Astrocyte (in vitro differentiated cells and primary cell): ENCODE measurements around the gene KIF24. TPM values are rescaled to one million over a fixed set of nuclear protein-coding genes. Genes with fewer than 3 reads are reported as not detected.

Experiments
- DNase-seq: peaks from one replicate; pipeline ENCODE4 v3.0.0-alpha.2; 2010; ENCODE audit warnings: low read depth
- FAIRE-seq: peaks from 2 replicates; lab custom pipeline; 2011; peaks lifted over from hg19 to GRCh38; lab: Jason Lieb, UNC
- H2AFZ ChIP-seq: 2 replicates; pipeline ENCODE4 v1.6.0; 2012; ENCODE audit warnings: low read depth, low read length, inconsistent platforms
- H3K27ac ChIP-seq: 2 replicates; pipeline ENCODE4 v1.5.1; 2011; ENCODE audit warnings: low read depth, low read length, inconsistent platforms
- H3K27me3 ChIP-seq: 2 replicates; pipeline ENCODE4 v1.6.0; 2011; ENCODE audit warnings: low read length, inconsistent platforms; ENCODE audit not compliant: insufficient read depth
- H3K36me3 ChIP-seq: 2 replicates; pipeline ENCODE4 v1.5.1; 2011; ENCODE audit warnings: low read length, inconsistent platforms; ENCODE audit not compliant: insufficient read depth
- H3K4me1 ChIP-seq: 2 replicates; pipeline ENCODE4 v1.5.1; 2011; ENCODE audit warnings: low read length, inconsistent platforms; ENCODE audit not compliant: insufficient read depth
- H3K4me2 ChIP-seq: 2 replicates; pipeline ENCODE4 v1.6.0; 2012; ENCODE audit warnings: low read length, inconsistent platforms
- H3K4me3 ChIP-seq: 2 replicates; pipeline ENCODE4 v1.5.1; 2011; ENCODE audit warnings: low read depth, mild to moderate bottlenecking, low read length, inconsistent platforms; ENCODE audit not compliant: insufficient read depth
- H3K79me2 ChIP-seq: 2 replicates; pipeline ENCODE4 v1.6.0; 2012; ENCODE audit warnings: mild to moderate bottlenecking, low read length, inconsistent platforms; ENCODE audit not compliant: insufficient read depth
- H3K9ac ChIP-seq: 2 replicates; pipeline ENCODE4 v1.6.0; 2012; ENCODE audit warnings: mild to moderate bottlenecking, low read length, inconsistent platforms
- H3K9me3 ChIP-seq: 2 replicates; pipeline ENCODE4 v1.5.1; 2012; ENCODE audit warnings: low read depth, mild to moderate bottlenecking, low read length, inconsistent platforms; ENCODE audit not compliant: insufficient read depth
- H4K20me1 ChIP-seq: 2 replicates; pipeline ENCODE4 v1.6.0; 2012; ENCODE audit warnings: low read length, inconsistent platforms; ENCODE audit not compliant: insufficient read depth
- H3K27ac Mint-ChIP-seq: one replicate; pipeline ENCODE4 v1.8.0; 2021; ENCODE audit warnings: mild to moderate bottlenecking, mixed read lengths; ENCODE audit not compliant: unreplicated experiment
- H3K27me3 Mint-ChIP-seq: one replicate; pipeline ENCODE4 v1.8.0; 2021; ENCODE audit warnings: low read depth, mixed read lengths; ENCODE audit not compliant: unreplicated experiment
- H3K36me3 Mint-ChIP-seq: one replicate; pipeline ENCODE4 v1.8.0; 2021; ENCODE audit warnings: low read depth, mixed read lengths; ENCODE audit not compliant: unreplicated experiment
- H3K4me1 Mint-ChIP-seq: one replicate; pipeline ENCODE4 v1.8.0; 2021; ENCODE audit warnings: low read depth, mixed read lengths; ENCODE audit not compliant: unreplicated experiment
- H3K4me3 Mint-ChIP-seq: one replicate; pipeline ENCODE4 v1.8.0; 2021; ENCODE audit warnings: mild to moderate bottlenecking, moderate library complexity, mixed read lengths; ENCODE audit not compliant: unreplicated experiment
- H3K9me3 Mint-ChIP-seq: one replicate; pipeline ENCODE4 v1.8.0; 2021; ENCODE audit warnings: mild to moderate bottlenecking, mixed read lengths; ENCODE audit not compliant: unreplicated experiment
- EZH2 ChIP-seq: IDR thresholded peaks from 2 replicates; pipeline ENCODE4 v1.6.1; 2012; ENCODE audit warnings: mild to moderate bottlenecking, low read length, inconsistent platforms; ENCODE audit not compliant: insufficient read depth
- total RNA-seq: library from RNA; stranded (reverse); gene quantifications from 2 replicates; pipeline ENCODE4 v1.2.1, GENCODE V29; 2021
- TF ChIP-seq, protein P1 (sequence below): IDR thresholded peaks from 2 replicates; pipeline ENCODE4 v1.5.1; 2011; ENCODE audit warnings: low read depth, mild to moderate bottlenecking, inconsistent platforms, low read length, moderate library complexity; ENCODE audit not compliant: insufficient read depth

Gene KIF24
- total RNA-seq, 1 donor from 2014 or later = 0.86 TPM

GRCh38 chr9:34343605-34344004 is 14.5 kb upstream of the KIF24 start:
- no peak overlapping the region for H3K4me3 Mint-ChIP-seq
- Histone ChIP-seq H2AFZ (no peak overlapping the region), H3K9ac (no peak overlapping the region), H3K4me2 (no peak overlapping the region), H3K27ac (no peak overlapping the region), H3K9me3 (no peaks in the 10 kb centered on the region), H3K4me3 (no peak overlapping the region), H3K4me1 (no peaks in the 10 kb centered on the region), H3K27me3 (no peaks in the 10 kb centered on the region), H4K20me1 (peaks cover 7% of the 10 kb centered on the region), H3K36me3 (peaks cover 14% of the 10 kb centered on the region), H3K79me2 (no peaks in the 10 kb centered on the region)
- TF ChIP-seq, protein P1, sequence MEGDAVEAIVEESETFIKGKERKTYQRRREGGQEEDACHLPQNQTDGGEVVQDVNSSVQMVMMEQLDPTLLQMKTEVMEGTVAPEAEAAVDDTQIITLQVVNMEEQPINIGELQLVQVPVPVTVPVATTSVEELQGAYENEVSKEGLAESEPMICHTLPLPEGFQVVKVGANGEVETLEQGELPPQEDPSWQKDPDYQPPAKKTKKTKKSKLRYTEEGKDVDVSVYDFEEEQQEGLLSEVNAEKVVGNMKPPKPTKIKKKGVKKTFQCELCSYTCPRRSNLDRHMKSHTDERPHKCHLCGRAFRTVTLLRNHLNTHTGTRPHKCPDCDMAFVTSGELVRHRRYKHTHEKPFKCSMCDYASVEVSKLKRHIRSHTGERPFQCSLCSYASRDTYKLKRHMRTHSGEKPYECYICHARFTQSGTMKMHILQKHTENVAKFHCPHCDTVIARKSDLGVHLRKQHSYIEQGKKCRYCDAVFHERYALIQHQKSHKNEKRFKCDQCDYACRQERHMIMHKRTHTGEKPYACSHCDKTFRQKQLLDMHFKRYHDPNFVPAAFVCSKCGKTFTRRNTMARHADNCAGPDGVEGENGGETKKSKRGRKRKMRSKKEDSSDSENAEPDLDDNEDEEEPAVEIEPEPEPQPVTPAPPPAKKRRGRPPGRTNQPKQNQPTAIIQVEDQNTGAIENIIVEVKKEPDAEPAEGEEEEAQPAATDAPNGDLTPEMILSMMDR = no peak
- no peak for TF ChIP-seq EZH2
- FAIRE-seq (no peak), DNase-seq (no peak)
- H3K9me3 Mint-ChIP-seq = peaks cover 1% of the 10 kb centered on the region
- H3K4me1 Mint-ChIP-seq = no peaks in the 10 kb centered on the region
- peaks cover 23% of the 10 kb centered on the region for H3K36me3 Mint-ChIP-seq
- no peak overlapping the region for H3K27ac Mint-ChIP-seq
- no peaks in the 10 kb centered on the region for H3K27me3 Mint-ChIP-seq

- no peak overlapping the region for H3K4me3 ChIP-seq
- Mint-ChIP-seq H3K9me3 (peaks cover 1% of the 10 kb centered on the region), H3K27me3 (no peaks in the 10 kb centered on the region), H3K4me3 (no peak overlapping the region), H3K27ac (no peak overlapping the region), H3K36me3 (peaks cover 25% of the 10 kb centered on the region), H3K4me1 (no peaks in the 10 kb centered on the region)
- TF ChIP-seq EZH2 = no peak
- TF ChIP-seq, protein P1 = no peak
- no peak overlapping the region for H3K27ac ChIP-seq
- no peaks in the 10 kb centered on the region for H3K27me3 ChIP-seq
- no peaks in the 10 kb centered on the region for H3K79me2 ChIP-seq
- H3K36me3 ChIP-seq = peaks cover 18% of the 10 kb centered on the region
- DNase-seq = no peak
- H3K9me3 ChIP-seq = no peaks in the 10 kb centered on the region
- H3K4me2 ChIP-seq = no peak overlapping the region
- no peak overlapping the region for H3K9ac ChIP-seq
- peaks cover 8% of the 10 kb centered on the region for H4K20me1 ChIP-seq
- no peaks in the 10 kb centered on the region for H3K4me1 ChIP-seq
- no peak overlapping the region for H2AFZ ChIP-seq
- no peak for FAIRE-seq
Observed at GRCh38 chr9:34343090-34343489, 14.0 kb upstream of the KIF24 start.

DNA sequence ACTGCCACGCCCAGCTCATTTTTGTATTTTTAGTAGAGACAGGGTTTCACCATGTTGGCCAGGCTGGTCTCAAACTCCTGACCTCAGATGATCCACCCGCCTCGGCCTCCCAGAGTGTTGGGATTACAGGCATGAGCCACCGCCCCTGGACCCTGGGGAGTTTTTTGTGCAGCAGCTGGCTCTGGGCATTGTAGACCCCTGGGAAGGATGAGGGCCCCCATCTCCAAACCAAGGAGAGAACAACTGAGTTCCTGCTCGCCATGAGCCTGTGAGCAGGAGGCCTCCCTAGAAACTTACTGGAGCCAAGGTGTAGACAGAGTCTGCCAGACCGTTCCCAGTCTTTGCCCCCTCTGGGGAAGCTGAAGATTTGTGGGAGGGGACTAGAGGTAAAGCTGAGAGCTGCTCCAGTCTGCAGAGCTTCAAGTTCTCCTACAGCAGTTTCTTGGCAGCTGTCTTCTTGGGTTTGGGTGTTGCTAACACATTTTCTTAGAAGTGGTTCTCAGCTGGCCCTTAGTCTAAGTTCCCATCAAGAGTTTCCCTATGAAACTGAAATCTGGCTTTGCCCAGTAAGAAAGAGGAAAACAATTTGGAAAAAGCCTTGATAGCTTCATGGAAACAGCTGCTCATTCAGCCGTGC is 12.7 kb upstream of the KIF24 start:
- Mint-ChIP-seq H3K4me3 (no peak overlapping the region), H3K27ac (no peak overlapping the region), H3K36me3 (peaks cover 23% of the 10 kb centered on the region), H3K4me1 (no peaks in the 10 kb centered on the region), H3K9me3 (peaks cover 1% of the 10 kb centered on the region), H3K27me3 (no peaks in the 10 kb centered on the region)
- FAIRE-seq = no peak
- no peaks in the 10 kb centered on the region for H3K4me1 ChIP-seq
- no peak overlapping the region for H2AFZ ChIP-seq
- H3K4me3 ChIP-seq = no peak overlapping the region
- no peak for DNase-seq
- no peak overlapping the region for H3K4me2 ChIP-seq
- peaks cover 1% of the 10 kb centered on the region for H3K79me2 ChIP-seq
- H3K9me3 ChIP-seq = no peaks in the 10 kb centered on the region
- H3K27ac ChIP-seq = no peak overlapping the region
- TF ChIP-seq EZH2 = no peak
- TF ChIP-seq, protein P1 = no peak
- H3K36me3 ChIP-seq = peaks cover 18% of the 10 kb centered on the region
- no peak overlapping the region for H3K9ac ChIP-seq
- H3K27me3 ChIP-seq = no peaks in the 10 kb centered on the region
- H4K20me1 ChIP-seq = peaks cover 17% of the 10 kb centered on the region
